WTC11 (cell line): Measurements from ENCODE around the gene TMEM108. TPM values are rescaled to one million over a fixed set of nuclear protein-coding genes. Genes with fewer than 3 reads are reported as not detected.

Source experiments
- ATAC-seq: fragments of 200-7000 bp; cut with Tn5 transposase; 2 replicates; pipeline ENCODE4 v1.10.0; 2021; ENCODE audit warnings: mild to moderate bottlenecking, moderate library complexity
- CTCF ChIA-PET: fragments of 300-600 bp; sonication (Branson Sonifier 250); formaldehyde crosslinking; loops from one replicate; lab custom pipeline; 2021; ENCODE audit warnings: antibody characterized with exemption; lab: Charles Lee
- POLR2A ChIA-PET: fragments of 350-600 bp; sonication (Branson Sonifier 250); formaldehyde crosslinking; loops from one replicate; lab custom pipeline; 2021; ENCODE audit warnings: antibody characterized with exemption; lab: Charles Lee
- DNase-seq: peaks from one replicate; pipeline ENCODE4 v3.0.0; 2021; ENCODE audit warnings: low spot score
- H3K27ac Mint-ChIP-seq: 2 replicates; pipeline ENCODE4 v1.8.0; 2021; ENCODE audit warnings: mixed read lengths
- H3K27me3 Mint-ChIP-seq: 2 replicates; pipeline ENCODE4 v1.8.0; 2021; ENCODE audit warnings: low read depth, mild to moderate bottlenecking, moderate library complexity, mixed read lengths
- H3K36me3 Mint-ChIP-seq: 2 replicates; pipeline ENCODE4 v1.8.0; 2021; ENCODE audit warnings: mixed read lengths
- H3K4me1 Mint-ChIP-seq: 2 replicates; pipeline ENCODE4 v1.8.0; 2022; ENCODE audit warnings: mixed read lengths
- H3K4me3 Mint-ChIP-seq: 2 replicates; pipeline ENCODE4 v1.8.0; 2021; ENCODE audit warnings: mild to moderate bottlenecking, moderate library complexity, mixed read lengths
- H3K9me3 Mint-ChIP-seq: 2 replicates; pipeline ENCODE4 v1.8.0; 2021; ENCODE audit warnings: mixed read lengths
- ATF1 ChIP-seq: sonication (generic); formaldehyde crosslinking; IDR thresholded peaks from 2 replicates; pipeline ENCODE4 v1.8.1; 2023; ENCODE audit warnings: mild to moderate bottlenecking, moderate library complexity, missing genetic modification reagents
- ATF2 ChIP-seq: sonication (generic); formaldehyde crosslinking; IDR thresholded peaks from 2 replicates; pipeline ENCODE4 v1.8.1; 2022; ENCODE audit warnings: low read depth, missing genetic modification reagents, borderline replicate concordance
- E2F4 ChIP-seq: sonication (generic); formaldehyde crosslinking; IDR thresholded peaks from 2 replicates; pipeline ENCODE4 v1.8.1; 2022; ENCODE audit warnings: low read depth, mild to moderate bottlenecking, moderate library complexity, missing genetic modification reagents, borderline replicate concordance
- ELF4 ChIP-seq: sonication (generic); formaldehyde crosslinking; IDR thresholded peaks from 2 replicates; pipeline ENCODE4 v1.8.1; 2022; ENCODE audit warnings: low read depth, mild to moderate bottlenecking, moderate library complexity, missing genetic modification reagents
- ESRRA ChIP-seq: sonication (generic); formaldehyde crosslinking; IDR thresholded peaks from 2 replicates; pipeline ENCODE4 v1.8.1; 2022; ENCODE audit warnings: mild to moderate bottlenecking, missing genetic modification reagents, borderline replicate concordance
- FOXK1 ChIP-seq: sonication (generic); formaldehyde crosslinking; IDR thresholded peaks from 2 replicates; pipeline ENCODE4 v1.8.0; 2022; ENCODE audit warnings: mild to moderate bottlenecking, moderate library complexity, missing genetic modification reagents
- IRF2 ChIP-seq: sonication (generic); formaldehyde crosslinking; IDR thresholded peaks from 2 replicates; pipeline ENCODE4 v1.8.0; 2022; ENCODE audit warnings: low read depth, missing genetic modification reagents, borderline replicate concordance
- JUN ChIP-seq: sonication (generic); formaldehyde crosslinking; IDR thresholded peaks from 2 replicates; pipeline ENCODE4 v1.8.0; 2023; ENCODE audit warnings: mild to moderate bottlenecking, missing genetic modification reagents
- PRRX2 ChIP-seq: fragments of 250-450 bp; sonication (Bioruptor Pico); IDR thresholded peaks from 2 replicates; pipeline ENCODE4 v1.8.0; 2021; ENCODE audit warnings: mild to moderate bottlenecking
- RELA ChIP-seq: sonication (generic); formaldehyde crosslinking; IDR thresholded peaks from 2 replicates; pipeline ENCODE4 v1.8.1; 2022; ENCODE audit warnings: missing genetic modification reagents, mild to moderate bottlenecking, borderline replicate concordance
- ZNF138 ChIP-seq: sonication (generic); formaldehyde crosslinking; conservative IDR thresholded peaks from 2 replicates; pipeline ENCODE4 v1.8.1; 2022; ENCODE audit warnings: mild to moderate bottlenecking, moderate library complexity, missing genetic modification reagents
- ZNF232 ChIP-seq: sonication (generic); formaldehyde crosslinking; IDR thresholded peaks from 2 replicates; pipeline ENCODE4 v1.8.0; 2022; ENCODE audit warnings: mild to moderate bottlenecking, missing genetic modification reagents
- ZNF416 ChIP-seq: fragments of 250-450 bp; sonication (Bioruptor Pico); IDR thresholded peaks from 2 replicates; pipeline ENCODE4 v1.9.0; 2021; ENCODE audit warnings: mild to moderate bottlenecking, inconsistent platforms
- ZNF423 ChIP-seq: fragments of 250-450 bp; sonication (Bioruptor Pico); IDR thresholded peaks from 2 replicates; pipeline ENCODE4 v2.1.2; 2022; ENCODE audit warnings: mild to moderate bottlenecking, moderate library complexity
- ZNF532 ChIP-seq: fragments of 250-450 bp; sonication (Bioruptor Pico); IDR thresholded peaks from 2 replicates; pipeline ENCODE4 v1.9.0; 2021; ENCODE audit warnings: mild to moderate bottlenecking, borderline replicate concordance
- total RNA-seq: library from RNA; stranded (reverse); gene quantifications from 3 replicates; pipeline ENCODE4 v1.2.3, GENCODE V29; 2021
- TF ChIP-seq, protein P1 (sequence below): sonication (generic); formaldehyde crosslinking; conservative IDR thresholded peaks from 2 replicates; pipeline ENCODE4 v1.8.1; 2022; ENCODE audit warnings: mild to moderate bottlenecking, missing genetic modification reagents

Gene TMEM108
- total RNA-seq, 1 experiment from 2014 or later = 14.7 TPM

GRCh38 chr3:133211449-133211848 is 173.3 kb downstream of the TMEM108 start:
- DNase-seq (no peak), ATAC-seq (peak; percentile 88)
- ChIA-PET CTCF (no interaction called here), POLR2A (no interaction called here)
- Mint-ChIP-seq H3K9me3 (peaks cover 3% of the 10 kb centered on the region; the same call in 1 of the 2 replicates), H3K36me3 (peaks cover 3% of the 10 kb centered on the region; the same call in 1 of the 2 replicates), H3K4me1 (peaks cover 74% of the 10 kb centered on the region), H3K4me3 (peak overlapping the region; percentile 37), H3K27me3 (no peaks in the 10 kb centered on the region), H3K27ac (peak overlapping the region; percentile 94)
- TF ChIP-seq IRF2 (CRISPR knock-in tag) (no peak), ZNF423 (no peak), ATF2 (no peak), JUN (no peak), ATF1 (CRISPR knock-in tag) (no peak), ZNF416 (no peak), ESRRA (CRISPR knock-in tag) (no peak), PRRX2 (CRISPR knock-in tag) (no peak)
- TF ChIP-seq, protein P1, sequence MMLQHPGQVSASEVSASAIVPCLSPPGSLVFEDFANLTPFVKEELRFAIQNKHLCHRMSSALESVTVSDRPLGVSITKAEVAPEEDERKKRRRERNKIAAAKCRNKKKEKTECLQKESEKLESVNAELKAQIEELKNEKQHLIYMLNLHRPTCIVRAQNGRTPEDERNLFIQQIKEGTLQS (CRISPR knock-in tag) = no peak

DNA sequence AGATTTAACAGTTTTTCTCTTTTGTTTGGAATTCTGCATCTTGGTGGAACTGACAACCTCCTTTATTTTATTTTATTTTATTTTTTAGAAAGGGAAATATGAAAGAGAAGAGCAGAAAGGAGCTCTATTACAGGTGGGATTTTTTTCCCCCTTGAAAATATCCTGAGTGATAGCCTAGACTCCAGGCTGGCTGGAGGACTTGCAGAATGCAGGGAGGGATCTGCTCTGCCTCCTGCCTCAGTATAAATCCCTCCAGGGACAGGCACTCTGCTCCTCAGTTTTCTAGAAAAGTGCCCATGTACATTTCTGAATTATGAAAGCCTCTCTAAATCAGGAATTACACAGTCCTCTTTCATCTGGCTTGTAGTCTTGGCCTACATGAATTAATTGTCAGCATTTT is 173.7 kb downstream of the TMEM108 start:
- H3K27ac Mint-ChIP-seq = peak overlapping the region; percentile 97
- H3K9me3 Mint-ChIP-seq = peaks cover 7% of the 10 kb centered on the region
- TF ChIP-seq ELF4 (CRISPR knock-in tag) (no peak), ZNF138 (CRISPR knock-in tag) (no peak), ZNF232 (CRISPR knock-in tag) (no peak)
- peak; percentile 36 for ATAC-seq
- CTCF ChIA-PET = no interaction called here
- H3K36me3 Mint-ChIP-seq = peaks cover 3% of the 10 kb centered on the region
- no peak for DNase-seq
- POLR2A ChIA-PET = no interaction called here
- peak overlapping the region; percentile 36 for H3K4me3 Mint-ChIP-seq
- H3K4me1 Mint-ChIP-seq = peaks cover 70% of the 10 kb centered on the region
- no peaks in the 10 kb centered on the region for H3K27me3 Mint-ChIP-seq

DNA sequence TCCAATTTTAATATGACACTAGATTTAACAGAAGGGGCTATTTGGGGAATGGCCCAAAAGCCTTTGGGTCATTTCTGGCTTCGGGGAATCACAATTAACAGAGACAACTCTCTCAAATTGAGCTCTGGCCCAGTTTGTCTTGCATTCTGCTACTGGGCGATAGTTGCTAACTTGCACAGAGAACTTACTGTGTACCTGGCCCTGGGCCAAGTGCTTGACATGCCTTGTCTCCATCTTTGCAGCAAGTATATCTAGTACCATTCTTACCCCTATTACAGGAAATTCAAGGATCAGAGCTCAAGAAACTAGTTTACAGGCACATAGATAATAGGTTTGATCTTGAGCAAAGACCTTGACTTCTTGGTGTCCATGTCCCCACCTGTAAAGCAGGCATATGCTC is 175.7 kb downstream of the TMEM108 start:
- POLR2A ChIA-PET = no interaction called here
- CTCF ChIA-PET = no interaction called here
- H3K4me1 Mint-ChIP-seq = peaks cover 51% of the 10 kb centered on the region
- no peak for DNase-seq
- peaks cover 22% of the 10 kb centered on the region for H3K9me3 Mint-ChIP-seq
- no peaks in the 10 kb centered on the region; the same call in 1 of the 2 replicates for H3K27me3 Mint-ChIP-seq
- no peak for ATAC-seq
- no peak overlapping the region for H3K4me3 Mint-ChIP-seq
- TF ChIP-seq FOXK1 (CRISPR knock-in tag) = no peak
- TF ChIP-seq, all 79 proteins: peak for 0
- peaks cover 16% of the 10 kb centered on the region for H3K36me3 Mint-ChIP-seq
- no peak overlapping the region for H3K27ac Mint-ChIP-seq

DNA sequence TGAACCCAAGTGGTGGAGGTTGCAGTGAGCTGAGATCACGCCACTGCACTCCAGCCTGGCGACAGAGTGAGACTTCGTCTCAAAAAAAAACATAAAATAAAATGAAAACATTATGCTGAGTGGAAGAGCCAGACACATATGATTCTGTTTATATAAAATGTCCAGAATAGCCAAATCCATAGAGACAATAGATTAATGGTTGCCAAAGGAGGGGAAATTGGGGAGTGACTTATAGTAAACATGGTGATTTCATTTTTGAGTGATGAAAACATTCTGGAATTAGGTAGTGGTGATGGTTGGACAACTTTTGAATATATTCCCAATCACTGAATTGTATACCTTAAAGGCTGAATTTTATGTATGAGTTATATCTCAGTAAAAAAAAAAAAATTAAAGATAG is 189.6 kb downstream of the TMEM108 start:
- TF ChIP-seq RELA (CRISPR knock-in tag) (no peak), E2F4 (CRISPR knock-in tag) (no peak), ZNF532 (no peak)
- Mint-ChIP-seq H3K4me3 (no peak overlapping the region), H3K9me3 (peaks cover 37% of the 10 kb centered on the region), H3K27me3 (no peaks in the 10 kb centered on the region), H3K36me3 (peaks cover 14% of the 10 kb centered on the region), H3K27ac (no peak overlapping the region), H3K4me1 (peaks cover 17% of the 10 kb centered on the region)
- ATAC-seq = no peak
- POLR2A ChIA-PET = no interaction called here
- no peak for DNase-seq
- CTCF ChIA-PET = no interaction called here
